Mammary epithelial cell (primary cell): ENCODE results near the gene CHAT.

Source experiments
- EZH2 ChIP-seq: IDR thresholded peaks from 2 replicates; pipeline ENCODE4 v1.6.1; 2012; ENCODE audit warnings: low read length, inconsistent platforms, borderline replicate concordance
- TF ChIP-seq, protein P1 (sequence below), 2 donors: IDR thresholded peaks in 1 of 2; conservative IDR thresholded peaks in 1 of 2; 2 replicates each; pipeline ENCODE4 v1.5.1; 2011 to 2012; ENCODE audit warnings: inconsistent platforms in 2 of 2, low read length in 2 of 2, mild to moderate bottlenecking in 2 of 2, control low read depth in 1 of 2, low read depth in 1 of 2; ENCODE audit not compliant: insufficient read depth in 1 of 2; ENCODE audit errors: extremely low read depth in 1 of 2

DNA sequence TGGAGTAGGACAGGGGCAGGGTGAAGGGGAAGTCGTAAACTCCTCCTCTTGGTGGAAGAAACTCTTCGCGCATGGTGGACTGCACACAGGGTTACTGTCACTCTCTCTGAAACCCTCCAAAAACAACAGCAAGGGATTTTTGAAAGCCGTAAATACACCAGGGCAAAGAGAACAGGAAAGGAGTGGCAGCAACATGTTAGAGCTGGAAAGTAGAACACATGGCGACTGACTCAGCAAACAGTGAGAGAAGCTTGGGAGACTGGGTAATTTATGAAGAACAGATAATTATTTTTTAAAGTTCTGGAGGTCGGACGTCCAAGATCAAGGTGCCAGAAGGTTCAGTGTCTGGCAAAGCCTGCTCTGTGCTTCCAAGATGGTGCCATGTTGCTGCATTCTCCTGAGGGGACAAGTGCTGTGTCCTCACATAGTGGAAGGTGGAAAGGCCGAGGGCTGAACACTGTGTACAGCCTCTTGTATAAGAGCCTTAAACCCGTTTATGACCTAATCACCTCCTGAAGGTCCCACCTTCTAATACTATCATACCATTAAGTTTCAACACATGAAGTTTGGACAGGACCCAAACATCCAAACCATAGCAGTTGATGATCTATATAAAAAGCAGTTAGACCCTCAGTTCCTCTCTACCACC is 43.1 kb downstream of the CHAT start:
- TF ChIP-seq EZH2 = no peak
- TF ChIP-seq, protein P1, sequence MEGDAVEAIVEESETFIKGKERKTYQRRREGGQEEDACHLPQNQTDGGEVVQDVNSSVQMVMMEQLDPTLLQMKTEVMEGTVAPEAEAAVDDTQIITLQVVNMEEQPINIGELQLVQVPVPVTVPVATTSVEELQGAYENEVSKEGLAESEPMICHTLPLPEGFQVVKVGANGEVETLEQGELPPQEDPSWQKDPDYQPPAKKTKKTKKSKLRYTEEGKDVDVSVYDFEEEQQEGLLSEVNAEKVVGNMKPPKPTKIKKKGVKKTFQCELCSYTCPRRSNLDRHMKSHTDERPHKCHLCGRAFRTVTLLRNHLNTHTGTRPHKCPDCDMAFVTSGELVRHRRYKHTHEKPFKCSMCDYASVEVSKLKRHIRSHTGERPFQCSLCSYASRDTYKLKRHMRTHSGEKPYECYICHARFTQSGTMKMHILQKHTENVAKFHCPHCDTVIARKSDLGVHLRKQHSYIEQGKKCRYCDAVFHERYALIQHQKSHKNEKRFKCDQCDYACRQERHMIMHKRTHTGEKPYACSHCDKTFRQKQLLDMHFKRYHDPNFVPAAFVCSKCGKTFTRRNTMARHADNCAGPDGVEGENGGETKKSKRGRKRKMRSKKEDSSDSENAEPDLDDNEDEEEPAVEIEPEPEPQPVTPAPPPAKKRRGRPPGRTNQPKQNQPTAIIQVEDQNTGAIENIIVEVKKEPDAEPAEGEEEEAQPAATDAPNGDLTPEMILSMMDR (conservative IDR thresholded peaks at IDR 0.05 in 1 of 2, IDR thresholded peaks at IDR 0.05 in 1 of 2; ENCODE audit: extremely low read depth in 1 of 2, insufficient read depth in 1 of 2, low read depth in 1 of 2, low read length in 2 of 2) = no peak
